ENCODE measurements around the gene ATP2A2. TPM values are rescaled to one million over a fixed set of nuclear protein-coding genes. Genes with fewer than 3 reads are reported as not detected.

ATP2A2 gene
- total RNA-seq, 4 donors from 2014 or later = 128 to 185 (median 178) TPM

- 95% methylated on average over 8 of the region's 8 CpGs; no CpG with 5 or more reads in 1 of the 2 donors for WGBS, 2 donors (ENCODE audit: low coverage in 1 of 2)
Measured at GRCh38 chr12:110347767-110348166, 66.7 kb downstream of the ATP2A2 start.

GRCh38 chr12:110348431-110349059 is 67.5 kb downstream of the ATP2A2 start:
- intact Hi-C loops (cut with DNase I; ENCODE audit: low total_unique reads) (no loop called here), in situ Hi-C loops (cut with MboI; ENCODE audit: low pct_ligation_motif_present in 1 of 4, low pct_unique_long_range_greater_than_20kb in 1 of 4, low sequenced_read_pairs in 3 of 4) (no loop called here)
- no peak for TF ChIP-seq EP300 (IDR thresholded peaks at IDR 0.05; ENCODE audit: low read depth)
- no peak for TF ChIP-seq CTCF (IDR thresholded peaks at IDR 0.05)
- no peak for TF ChIP-seq POLR2A (IDR thresholded peaks at IDR 0.05)
- no peak for TF ChIP-seq POLR2AphosphoS5 (IDR thresholded peaks at IDR 0.05)
- 89 to 100% methylated on average over 2 to 7 of the region's 7 CpGs for WGBS, 2 donors (ENCODE audit: low coverage in 1 of 2)
- H3K36me3 ChIP-seq = peaks cover 0 to 48% (median 25%) of the 10 kb centered on the region in 4 donors
- H3K4me1 ChIP-seq = no peaks in the 10 kb centered on the region
- no peak for DNase-seq
- no peak overlapping the region for H3K27ac ChIP-seq
- no peaks in the 10 kb centered on the region for H3K9me3 ChIP-seq
- no peaks in the 10 kb centered on the region for H3K27me3 ChIP-seq
- no peak overlapping the region for H3K4me3 ChIP-seq

More at GRCh38 chr12:110347767-110348166, 66.7 kb downstream of the ATP2A2 start:
- no peaks in the 10 kb centered on the region for H3K27me3 ChIP-seq
- H3K9me3 ChIP-seq = no peaks in the 10 kb centered on the region
- DNase-seq = no peak
- no peak overlapping the region for H3K4me3 ChIP-seq
- in situ Hi-C loops (cut with MboI; ENCODE audit: low pct_ligation_motif_present in 1 of 4, low pct_unique_long_range_greater_than_20kb in 1 of 4, low sequenced_read_pairs in 3 of 4) (no loop called here), intact Hi-C loops (cut with DNase I; ENCODE audit: low total_unique reads) (no loop called here)
- no peak overlapping the region for H3K27ac ChIP-seq
- peaks cover 0 to 56% (median 29%) of the 10 kb centered on the region in 4 donors for H3K36me3 ChIP-seq
- H3K4me1 ChIP-seq = no peaks in the 10 kb centered on the region
- TF ChIP-seq CTCF (IDR thresholded peaks at IDR 0.05) (no peak), POLR2A (IDR thresholded peaks at IDR 0.05) (no peak), EP300 (IDR thresholded peaks at IDR 0.05; ENCODE audit: low read depth) (no peak), POLR2AphosphoS5 (IDR thresholded peaks at IDR 0.05) (no peak)

GRCh38 chr12:110349096-110349495 is 68.0 kb downstream of the ATP2A2 start:
- 87% methylated on average over 4 of the region's 4 CpGs; no CpG with 5 or more reads in 1 of the 2 donors for whole genome bisulfite sequencing, 2 donors (ENCODE audit: low coverage in 1 of 2)
- intact Hi-C loops (cut with DNase I; ENCODE audit: low total_unique reads) = no loop called here
- in situ Hi-C loops (cut with MboI; ENCODE audit: low pct_ligation_motif_present in 1 of 4, low pct_unique_long_range_greater_than_20kb in 1 of 4, low sequenced_read_pairs in 3 of 4) = no loop called here
- Histone ChIP-seq H3K27me3 (no peaks in the 10 kb centered on the region), H3K9me3 (no peaks in the 10 kb centered on the region), H3K27ac (no peak overlapping the region), H3K36me3 (peaks cover 0 to 42% (median 20%) of the 10 kb centered on the region in 4 donors), H3K4me3 (no peak overlapping the region), H3K4me1 (no peaks in the 10 kb centered on the region)
- no peak for DNase-seq
- TF ChIP-seq CTCF (IDR thresholded peaks at IDR 0.05) (no peak), POLR2AphosphoS5 (IDR thresholded peaks at IDR 0.05) (no peak), POLR2A (IDR thresholded peaks at IDR 0.05) (no peak), EP300 (IDR thresholded peaks at IDR 0.05; ENCODE audit: low read depth) (no peak)

- peaks cover 0 to 37% (median 17%) of the 10 kb centered on the region in 4 donors for H3K36me3 ChIP-seq
- no peaks in the 10 kb centered on the region for H3K9me3 ChIP-seq
- H3K27me3 ChIP-seq = no peaks in the 10 kb centered on the region
- no peak for TF ChIP-seq EP300 (IDR thresholded peaks at IDR 0.05; ENCODE audit: low read depth)
- TF ChIP-seq POLR2AphosphoS5 (IDR thresholded peaks at IDR 0.05) = peak in 1 of 3 donors; percentile 30
- TF ChIP-seq CTCF (IDR thresholded peaks at IDR 0.05) = no peak
- TF ChIP-seq POLR2A (IDR thresholded peaks at IDR 0.05) = no peak
- WGBS, 2 donors (ENCODE audit: low coverage in 1 of 2) = 59 to 100% methylated on average over 1 to 12 of the region's 12 CpGs
- H3K4me3 ChIP-seq = no peak overlapping the region
- H3K27ac ChIP-seq = no peak overlapping the region
- no peak for DNase-seq
- intact Hi-C loops (cut with DNase I; ENCODE audit: low total_unique reads) (no loop called here), in situ Hi-C loops (cut with MboI; ENCODE audit: low pct_ligation_motif_present in 1 of 4, low pct_unique_long_range_greater_than_20kb in 1 of 4, low sequenced_read_pairs in 3 of 4) (no loop called here)
- peaks cover 0 to 2% (median 0%) of the 10 kb centered on the region in 4 donors for H3K4me1 ChIP-seq
Measured at GRCh38 chr12:110349514-110350151, 68.6 kb downstream of the ATP2A2 start.
